ENCODE measurements around the gene WDFY1.
A peak's percentile ranks its signal among the peaks of the same experiment; 100 is the strongest.

WDFY1 gene

GRCh38 chr2:223976635-223977226 lies 31.6 kb upstream of the WDFY1 start:
- Histone ChIP-seq H3K27me3 (no peaks in the 10 kb centered on the region), H3K4me3 (ENCODE audit: low read depth, low read length) (no peak overlapping the region), H3K9me3 (no peaks in the 10 kb centered on the region), H3K36me3 (no peaks in the 10 kb centered on the region), H3K4me1 (no peaks in the 10 kb centered on the region)
- TF ChIP-seq CTCF (IDR thresholded peaks at IDR 0.05; ENCODE audit: low read depth, low read length) = no peak
- DNase-seq = no peak

- H3K9me3 ChIP-seq = no peaks in the 10 kb centered on the region
Observed at GRCh38 chr2:223973606-223974005, 28.5 kb upstream of the WDFY1 start.

GRCh38 chr2:223972656-223973102 lies 27.5 kb upstream of the WDFY1 start:
- Histone ChIP-seq H3K4me3 (ENCODE audit: low read depth, low read length) (no peak overlapping the region), H3K36me3 (peaks cover 10% of the 10 kb centered on the region; the same call in 1 of the 2 replicates), H3K4me1 (no peaks in the 10 kb centered on the region), H3K27me3 (no peaks in the 10 kb centered on the region), H3K9me3 (no peaks in the 10 kb centered on the region)
- no peak for DNase-seq
- no peak for TF ChIP-seq CTCF (IDR thresholded peaks at IDR 0.05; ENCODE audit: low read depth, low read length)

More at GRCh38 chr2:223973606-223974005, 28.5 kb upstream of the WDFY1 start:
- Histone ChIP-seq H3K4me1 (no peaks in the 10 kb centered on the region), H3K36me3 (peaks cover under 1% of the 10 kb centered on the region; the same call in 1 of the 2 replicates), H3K4me3 (ENCODE audit: low read depth, low read length) (no peak overlapping the region), H3K27me3 (no peaks in the 10 kb centered on the region)
- DNase-seq = no peak
- TF ChIP-seq CTCF (IDR thresholded peaks at IDR 0.05; ENCODE audit: low read depth, low read length) = no peak

- Histone ChIP-seq H3K9me3 (no peaks in the 10 kb centered on the region), H3K4me3 (ENCODE audit: low read depth, low read length) (no peak overlapping the region), H3K36me3 (peaks cover 19% of the 10 kb centered on the region), H3K4me1 (no peaks in the 10 kb centered on the region), H3K27me3 (no peaks in the 10 kb centered on the region)
- DNase-seq = no peak
- TF ChIP-seq CTCF (IDR thresholded peaks at IDR 0.05; ENCODE audit: low read depth, low read length) = no peak
Observed at GRCh38 chr2:223971731-223972130, 26.6 kb upstream of the WDFY1 start.

GRCh38 chr2:223970343-223971128 lies 25.4 kb upstream of the WDFY1 start:
- DNase-seq = peak; percentile 47

More at GRCh38 chr2:223970343-223971128, 25.4 kb upstream of the WDFY1 start:
- no peaks in the 10 kb centered on the region for H3K4me1 ChIP-seq
- no peaks in the 10 kb centered on the region for H3K9me3 ChIP-seq
- H3K4me3 ChIP-seq (ENCODE audit: low read depth, low read length) = no peak overlapping the region
- H3K27me3 ChIP-seq = no peaks in the 10 kb centered on the region
- peaks cover 23% of the 10 kb centered on the region for H3K36me3 ChIP-seq
- peak; percentile 97 for TF ChIP-seq CTCF (IDR thresholded peaks at IDR 0.05; ENCODE audit: low read depth, low read length)
